22Rv1 (cell line): Measurements from ENCODE around the gene TRIM9.

Experiments used
- ZFX ChIP-seq: fragments of 450-650 bp; IDR thresholded peaks from 2 replicates; pipeline ENCODE4 v1.6.1; 2017; ENCODE audit warnings: antibody characterized with exemption, borderline replicate concordance
- TF ChIP-seq, protein P1 (sequence below): fragments of 450-650 bp; IDR thresholded peaks from 2 replicates; pipeline ENCODE4 v1.5.1; 2017; ENCODE audit warnings: mild to moderate bottlenecking

DNA sequence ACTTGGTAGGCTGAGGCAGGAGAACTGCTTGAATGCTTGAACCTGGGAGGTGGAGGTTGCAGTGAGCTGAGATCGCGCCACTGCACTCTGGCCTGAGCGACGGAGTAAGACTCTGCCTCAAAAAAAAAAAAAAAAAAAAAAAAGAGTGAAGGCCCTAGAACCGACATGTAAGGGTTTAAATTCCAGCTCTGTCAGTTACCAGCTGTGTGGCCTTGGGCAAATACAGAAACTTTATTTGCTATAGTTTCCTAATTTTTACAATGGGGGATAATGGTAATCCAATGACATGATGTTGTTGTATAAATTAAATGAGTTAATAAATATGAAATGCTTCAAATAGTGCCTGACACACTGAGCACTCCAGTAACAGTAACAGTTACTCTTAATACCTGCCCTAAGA is 131.0 kb downstream of the TRIM9 start:
- TF ChIP-seq, protein P1, sequence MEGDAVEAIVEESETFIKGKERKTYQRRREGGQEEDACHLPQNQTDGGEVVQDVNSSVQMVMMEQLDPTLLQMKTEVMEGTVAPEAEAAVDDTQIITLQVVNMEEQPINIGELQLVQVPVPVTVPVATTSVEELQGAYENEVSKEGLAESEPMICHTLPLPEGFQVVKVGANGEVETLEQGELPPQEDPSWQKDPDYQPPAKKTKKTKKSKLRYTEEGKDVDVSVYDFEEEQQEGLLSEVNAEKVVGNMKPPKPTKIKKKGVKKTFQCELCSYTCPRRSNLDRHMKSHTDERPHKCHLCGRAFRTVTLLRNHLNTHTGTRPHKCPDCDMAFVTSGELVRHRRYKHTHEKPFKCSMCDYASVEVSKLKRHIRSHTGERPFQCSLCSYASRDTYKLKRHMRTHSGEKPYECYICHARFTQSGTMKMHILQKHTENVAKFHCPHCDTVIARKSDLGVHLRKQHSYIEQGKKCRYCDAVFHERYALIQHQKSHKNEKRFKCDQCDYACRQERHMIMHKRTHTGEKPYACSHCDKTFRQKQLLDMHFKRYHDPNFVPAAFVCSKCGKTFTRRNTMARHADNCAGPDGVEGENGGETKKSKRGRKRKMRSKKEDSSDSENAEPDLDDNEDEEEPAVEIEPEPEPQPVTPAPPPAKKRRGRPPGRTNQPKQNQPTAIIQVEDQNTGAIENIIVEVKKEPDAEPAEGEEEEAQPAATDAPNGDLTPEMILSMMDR: no peak
- no peak for TF ChIP-seq ZFX
